Stimulated activated CD4-positive, alpha-beta T cell treated with anti-CD3 and anti-CD28 coated beads, Interleukin-15, amount 100 ng/mL, for 48 hours (primary cell): ENCODE results near the gene REC114.
"Not testable (repeated sequence)": the region's sequence is repeated elsewhere in the genome, so short reads cannot be mapped to it uniquely, and the experiment has no call there.

Experiments used
- DNase-seq, 2 donors: peaks; one replicate each; pipeline ENCODE4 v3.0.0-alpha.2; 2020; ENCODE audit warnings: low read depth in 2 of 2

REC114 gene

DNA sequence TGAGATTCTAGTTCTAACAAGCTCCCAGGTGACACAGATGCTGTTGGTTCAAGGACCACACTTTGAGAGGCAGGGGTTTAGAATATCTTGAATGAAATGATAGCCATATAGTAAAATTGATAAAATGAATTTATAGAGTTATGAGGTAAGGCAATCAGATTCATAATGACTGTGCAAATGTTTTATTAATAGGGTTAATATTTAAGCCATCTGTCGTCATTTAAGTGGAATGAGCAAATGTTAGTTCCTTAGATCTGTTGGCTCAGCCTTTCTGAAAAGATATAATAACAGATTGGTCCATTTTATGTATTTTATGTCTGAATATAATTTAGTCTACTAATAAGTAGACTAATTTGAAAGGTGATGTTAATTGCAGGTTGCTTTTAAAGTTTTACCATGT lies 12.9 kb downstream of the REC114 start:
- no peak for DNase-seq

- no peak for DNase-seq
These were observed 14.4 kb downstream of the REC114 start for GRCh38 chr15:73457334-73457733.

GRCh38 chr15:73460662-73461061 lies 17.7 kb downstream of the REC114 start:
- no peak for DNase-seq

DNA sequence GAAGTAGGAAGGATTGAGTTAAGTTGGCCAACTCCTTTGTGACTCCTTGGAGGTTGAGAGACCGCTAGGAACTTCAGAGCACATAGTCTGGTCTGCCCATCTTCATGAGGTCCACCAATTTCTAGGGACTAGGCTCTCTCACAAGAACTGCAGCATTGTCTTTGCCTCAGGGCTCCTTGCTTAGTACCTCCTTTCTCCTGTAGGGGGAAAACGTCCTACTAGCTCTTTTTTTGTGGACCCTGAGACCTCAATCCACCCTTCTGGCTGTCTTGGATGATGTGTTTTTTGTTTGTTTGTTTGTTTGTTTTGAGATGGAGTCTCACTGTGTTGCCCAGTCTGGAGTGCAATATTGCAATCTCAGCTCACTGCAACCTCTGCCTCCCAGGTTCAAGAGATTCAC lies 21.6 kb downstream of the REC114 start:
- DNase-seq: no peak

DNA sequence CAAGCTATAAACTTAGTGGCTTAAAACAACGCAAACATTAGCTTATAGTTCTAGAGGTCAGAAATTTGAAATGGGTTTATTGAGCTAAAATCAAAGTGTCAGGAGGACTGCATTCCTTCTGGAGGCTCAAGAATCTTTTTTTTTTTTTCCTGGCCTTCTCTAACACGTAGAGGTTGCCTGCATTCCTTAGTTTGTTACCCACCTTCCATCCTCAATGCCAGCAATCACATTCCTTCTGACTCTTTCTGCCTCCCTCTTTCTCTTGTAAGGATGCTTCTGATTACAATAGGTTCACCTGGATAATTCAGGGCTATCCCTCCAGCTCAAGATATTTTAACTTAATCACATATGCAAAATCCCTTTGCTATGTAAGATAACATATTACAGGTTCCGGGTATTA lies 24.8 kb downstream of the REC114 start:
- no peak for DNase-seq

DNA sequence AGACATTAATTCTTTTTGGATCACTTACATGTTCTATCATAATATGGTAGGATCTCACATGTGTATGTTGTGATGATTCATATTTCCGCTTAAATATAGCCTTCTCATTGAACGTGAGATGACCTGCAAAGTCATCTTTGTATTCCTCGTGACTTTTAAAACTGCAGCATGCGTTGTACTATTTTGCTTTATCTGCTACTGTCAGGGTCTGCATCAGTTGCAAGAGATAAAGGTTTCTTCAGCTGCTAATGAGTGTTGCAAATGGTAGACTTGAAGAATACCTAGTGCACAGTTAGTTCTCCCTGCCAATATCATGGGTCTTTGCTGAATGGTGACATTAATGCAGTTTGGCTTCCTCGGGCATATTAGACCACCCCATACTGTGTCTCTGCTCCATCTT lies 31.8 kb downstream of the REC114 start:
- DNase-seq: no peak

GRCh38 chr15:73476704-73477216 lies 33.8 kb downstream of the REC114 start:
- DNase-seq: no peak

DNA sequence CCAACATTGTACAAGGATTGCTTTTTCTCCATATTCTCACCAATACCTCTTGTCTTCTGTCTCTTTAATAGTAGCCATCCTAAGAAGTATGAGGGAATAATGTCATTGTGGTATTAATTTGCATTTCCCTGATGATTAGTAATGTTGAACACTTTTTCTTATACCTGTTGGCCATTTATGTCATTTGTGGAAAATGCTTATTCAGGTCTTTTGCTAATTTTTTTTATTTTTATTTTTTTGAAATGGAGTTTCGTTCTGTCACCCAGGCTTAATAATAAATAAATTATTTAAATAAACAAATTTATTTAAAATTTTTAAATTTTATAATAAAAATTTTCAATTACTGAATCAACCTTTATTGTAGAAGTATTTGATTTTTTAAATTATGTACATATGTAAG lies 37.1 kb downstream of the REC114 start:
- DNase-seq: no peak

- no peak for DNase-seq
These were observed 39.2 kb downstream of the REC114 start for GRCh38 chr15:73482166-73482565.

DNA sequence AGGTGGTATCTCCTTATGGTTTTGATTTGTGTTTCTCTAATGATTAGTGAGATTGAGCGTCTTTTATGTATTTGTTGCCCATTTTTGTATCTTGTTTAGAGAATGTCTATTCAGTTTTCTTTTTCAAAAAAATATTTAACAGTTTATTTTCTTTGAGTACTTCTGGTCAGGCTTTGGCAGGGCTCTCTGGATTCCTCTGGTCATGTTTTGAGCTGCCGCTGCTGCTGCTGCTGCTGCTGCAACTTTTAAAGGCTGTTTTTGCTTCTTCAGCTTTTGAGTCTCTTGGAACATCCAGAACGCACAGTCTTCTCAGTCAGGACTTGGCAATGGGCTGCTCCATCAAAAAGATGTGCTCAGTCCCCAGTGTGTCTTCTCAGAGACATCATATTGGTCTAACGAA lies 40.1 kb downstream of the REC114 start:
- DNase-seq: no peak

GRCh38 chr15:73485372-73485771 lies 42.4 kb downstream of the REC114 start:
- DNase-seq: no peak

- DNase-seq: not testable (repeated sequence)
These were observed 42.9 kb downstream of the REC114 start for GRCh38 chr15:73485885-73486284.

GRCh38 chr15:73488698-73489097 lies 45.7 kb downstream of the REC114 start:
- DNase-seq: no peak

DNA sequence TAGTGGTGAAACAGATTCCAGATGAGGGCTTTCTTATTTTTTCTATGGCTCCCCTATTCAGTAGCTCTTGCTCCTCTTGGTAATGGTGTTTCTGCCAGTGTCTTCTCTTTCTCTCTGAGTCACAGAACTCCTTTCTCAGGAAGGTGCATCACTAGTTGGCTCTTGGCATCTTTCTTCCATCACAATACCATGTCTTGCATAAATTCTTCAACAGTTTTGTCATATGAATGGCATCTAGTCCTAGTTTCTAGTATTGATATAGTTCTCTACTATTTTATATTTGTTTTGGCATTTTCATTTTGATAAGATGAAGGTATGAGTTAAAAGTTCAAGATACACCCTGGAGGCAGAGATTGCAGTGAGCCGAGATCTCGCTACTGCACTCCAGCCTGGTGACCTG lies 51.0 kb downstream of the REC114 start:
- DNase-seq: no peak

DNA sequence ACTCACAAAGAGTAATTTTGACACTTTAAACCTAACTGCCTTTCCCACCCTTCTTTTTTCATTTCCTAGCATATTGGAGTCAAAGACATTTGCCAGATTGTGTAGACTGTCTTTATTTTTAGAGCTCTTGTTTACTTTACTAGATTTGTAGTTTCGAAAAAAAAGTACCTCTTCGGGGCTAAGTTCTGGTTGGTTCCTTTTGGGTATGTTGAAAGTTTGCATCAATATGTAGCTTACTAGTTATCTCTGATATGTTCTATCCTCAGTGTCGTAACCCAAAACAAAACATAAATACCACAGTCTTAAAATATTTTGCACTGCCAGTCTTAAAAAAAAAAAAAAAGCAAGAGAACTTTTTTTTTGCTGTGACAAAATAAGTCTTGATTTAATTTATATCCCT lies 52.2 kb downstream of the REC114 start:
- DNase-seq: no peak

DNA sequence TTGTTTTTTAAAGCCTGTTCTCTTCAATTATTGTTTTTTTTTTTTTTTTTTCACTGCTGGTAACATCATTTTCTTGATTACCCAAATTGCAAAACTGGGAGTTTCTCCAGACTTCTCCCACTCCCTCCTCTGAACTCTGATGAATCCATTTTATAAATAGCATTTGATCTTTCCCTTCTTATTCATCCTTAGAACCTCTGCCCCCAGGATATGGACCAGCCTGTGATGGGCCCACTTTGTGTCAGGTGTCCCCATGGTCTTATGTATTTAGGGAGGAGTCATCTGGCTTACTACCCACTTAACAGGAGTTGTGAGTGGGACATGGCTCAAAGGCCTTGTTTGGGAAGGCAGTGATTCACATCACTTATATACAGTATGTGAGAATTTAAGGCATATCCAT lies 57.7 kb downstream of the REC114 start:
- DNase-seq: no peak

DNA sequence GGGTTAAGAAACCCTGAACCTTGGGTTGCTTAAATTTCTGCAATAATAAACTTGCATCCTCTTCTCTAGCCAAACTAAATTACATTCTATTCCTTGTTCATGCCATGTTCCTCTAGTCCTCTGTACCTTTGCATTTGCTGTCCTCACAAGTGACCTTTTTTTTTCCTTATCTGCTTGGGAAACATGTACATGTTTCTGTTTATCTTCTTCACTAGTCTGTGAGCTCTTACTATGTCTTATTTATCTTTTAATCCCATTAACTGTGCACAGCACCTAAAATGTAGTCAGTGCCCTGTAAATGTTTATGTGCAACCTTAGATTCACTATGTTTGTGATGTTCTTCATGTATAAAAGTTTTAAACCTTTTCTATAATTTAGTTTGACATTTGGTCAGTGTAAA lies 61.9 kb downstream of the REC114 start:
- no peak for DNase-seq

DNA sequence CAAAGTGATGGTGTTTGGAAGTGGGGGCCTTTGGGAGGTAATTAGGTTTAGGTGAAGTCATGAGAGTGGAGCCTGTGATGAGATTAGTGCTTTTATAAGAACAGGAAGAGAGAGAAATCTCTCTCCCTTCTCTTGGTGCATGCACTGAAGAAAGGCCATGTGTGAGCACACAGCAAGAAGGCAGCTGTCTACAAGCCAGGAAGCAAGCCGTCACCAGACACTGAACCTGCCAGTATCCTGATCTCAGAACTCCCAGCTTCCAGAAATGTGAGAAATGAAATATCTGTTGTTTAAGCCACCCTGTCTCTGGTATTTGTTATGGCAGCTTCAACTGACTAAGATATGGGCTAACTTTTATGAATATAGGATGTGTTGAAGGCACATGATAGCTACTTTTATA lies 72.6 kb downstream of the REC114 start:
- DNase-seq: no peak

DNA sequence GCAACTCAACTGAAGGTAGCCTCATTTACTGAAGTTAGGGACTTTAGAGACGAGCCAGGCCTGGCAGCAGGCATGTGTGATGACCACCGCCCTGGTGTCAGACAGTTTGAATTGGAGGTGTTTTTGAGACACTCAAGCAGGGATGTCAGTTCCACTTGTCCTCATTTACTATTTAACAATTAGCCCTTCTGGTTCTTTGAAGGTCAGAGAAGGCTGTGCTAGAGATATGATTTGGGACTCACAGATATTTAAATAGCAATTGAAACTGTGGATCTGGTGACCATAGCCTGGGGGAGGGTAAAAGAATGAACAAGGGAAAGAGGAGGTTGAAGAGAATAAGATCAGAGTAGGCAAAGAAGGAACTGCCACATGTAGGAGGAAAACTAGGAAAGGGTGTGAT lies 74.6 kb downstream of the REC114 start:
- no peak for DNase-seq

- no peak for DNase-seq
These were observed 75.4 kb downstream of the REC114 start for GRCh38 chr15:73518180-73518862.

GRCh38 chr15:73518876-73519733 lies 76.1 kb downstream of the REC114 start:
- DNase-seq: no peak

DNA sequence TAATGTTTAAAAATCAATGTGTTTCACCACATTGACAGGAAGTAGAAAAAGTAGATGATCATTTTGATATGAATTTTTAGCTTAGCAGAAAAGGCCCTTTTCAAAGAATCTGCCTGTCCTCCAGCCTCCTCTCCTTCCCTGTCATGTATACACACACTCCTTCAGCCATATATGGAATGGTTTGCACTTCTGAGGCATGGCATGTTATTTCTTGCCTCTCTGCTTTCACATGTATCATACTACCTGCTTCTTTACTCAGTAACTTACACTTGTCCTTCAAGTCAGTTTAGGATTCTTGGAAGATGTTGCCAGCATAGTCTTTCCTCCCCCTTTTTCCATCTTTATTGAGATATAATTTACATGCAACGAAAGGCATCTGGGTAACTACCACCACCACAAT lies 79.0 kb downstream of the REC114 start:
- no peak for DNase-seq

GRCh38 chr15:73524919-73525318 lies 82.0 kb downstream of the REC114 start:
- no peak for DNase-seq
